HEK293T (cell line): ENCODE results near the gene STH.

Experiments used
- BHLHE40 ChIP-seq: fragments of 450-650 bp; IDR thresholded peaks from 2 replicates; pipeline ENCODE4 v1.6.1; 2016; ENCODE audit warnings: mild to moderate bottlenecking, moderate library complexity, borderline replicate concordance
- ELF4 ChIP-seq: fragments of 450-650 bp; IDR thresholded peaks from 2 replicates; pipeline ENCODE4 v1.6.1; 2017; ENCODE audit warnings: antibody characterized with exemption
- FOXA1 ChIP-seq: fragments of 450-650 bp; IDR thresholded peaks from 2 replicates; pipeline ENCODE4 v1.6.1; 2016; ENCODE audit warnings: mild to moderate bottlenecking
- FOXM1 ChIP-seq: fragments of 450-650 bp; IDR thresholded peaks from 2 replicates; pipeline ENCODE4 v1.6.1; 2017; ENCODE audit warnings: mild to moderate bottlenecking, borderline replicate concordance
- HDGF ChIP-seq: fragments of 450-650 bp; IDR thresholded peaks from 2 replicates; pipeline ENCODE4 v1.6.1; 2017; ENCODE audit warnings: antibody characterized with exemption, borderline replicate concordance
- L3MBTL2 ChIP-seq: fragments of 450-650 bp; conservative IDR thresholded peaks from 2 replicates; pipeline ENCODE4 v1.6.1; 2016; ENCODE audit warnings: mild to moderate bottlenecking
- NFRKB ChIP-seq: fragments of 450-650 bp; IDR thresholded peaks from 2 replicates; pipeline ENCODE4 v1.6.1; 2016; ENCODE audit warnings: mild to moderate bottlenecking, moderate library complexity
- SP1 ChIP-seq: fragments of 450-650 bp; IDR thresholded peaks from 2 replicates; pipeline ENCODE4 v1.6.1; 2017
- SUZ12 ChIP-seq: fragments of 450-650 bp; IDR thresholded peaks from 2 replicates; pipeline ENCODE4 v1.6.1; 2016; ENCODE audit warnings: mild to moderate bottlenecking
- TARDBP ChIP-seq: fragments of 450-650 bp; IDR thresholded peaks from 2 replicates; pipeline ENCODE4 v1.6.1; 2016

GRCh38 chr17:46000757-46001156, 1.7 kb downstream of the STH start:
- TF ChIP-seq BHLHE40 (no peak), TARDBP (no peak), SUZ12 (no peak), SP1 (no peak), FOXM1 (no peak), ELF4 (no peak), NFRKB (no peak), HDGF (no peak), L3MBTL2 (no peak), FOXA1 (no peak)
